Measurements from ENCODE around the gene PRRC1. TPM values are rescaled to one million over a fixed set of nuclear protein-coding genes. Genes with fewer than 3 reads are reported as not detected.

PRRC1 gene
- total and polyA plus RNA-seq, 2 experiments from 2014 or later, result 64.7 to 70.7 TPM

DNA sequence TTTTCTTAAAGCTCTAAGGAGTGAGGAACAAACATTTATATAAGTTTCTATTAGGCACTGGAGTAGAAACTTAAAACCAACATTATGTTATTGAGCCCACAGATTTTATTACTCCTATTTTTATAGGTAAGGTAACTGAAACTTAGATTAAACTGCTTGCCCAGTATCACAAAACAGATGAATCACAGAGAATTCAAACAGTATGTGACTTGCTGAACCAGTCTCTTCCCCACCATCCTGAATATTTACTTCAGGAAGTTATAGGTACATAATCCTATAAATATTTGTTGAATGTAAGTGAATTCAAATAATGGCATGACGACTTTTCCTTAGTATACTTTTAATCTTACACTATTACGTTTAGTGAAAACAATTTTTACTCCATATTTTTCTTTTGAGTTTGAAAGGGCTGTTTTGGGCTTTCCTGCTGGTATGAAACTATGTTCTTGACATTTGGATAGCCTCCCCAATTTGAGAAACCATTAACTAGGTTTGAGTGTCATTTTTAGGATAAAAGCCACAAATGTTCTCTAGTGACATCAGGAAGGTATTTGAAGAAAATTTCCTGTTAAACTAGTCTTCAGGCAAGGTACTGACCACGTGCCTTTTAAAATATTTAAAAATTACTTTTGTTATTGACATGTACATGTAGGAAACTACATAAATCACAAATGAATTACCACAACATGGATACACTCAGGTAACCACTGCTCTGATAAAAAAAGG, 39.3 kb downstream of the PRRC1 start:
- Histone ChIP-seq H2AFZ (no peak overlapping the region), H3K4me2 (no peak overlapping the region), H3F3A (replicated peaks; ENCODE audit: low read depth) (no peaks in the 10 kb centered on the region), H3K9me2 (ENCODE audit: insufficient read depth) (no peaks in the 10 kb centered on the region), H3K4me1 (ENCODE audit: insufficient read depth) (no peaks in the 10 kb centered on the region), H3K27ac (ENCODE audit: low read depth) (no peak overlapping the region), H3K79me2 (replicated peaks; ENCODE audit: insufficient read depth) (no peaks in the 10 kb centered on the region), H4K20me1 (replicated peaks; ENCODE audit: insufficient read depth) (no peaks in the 10 kb centered on the region), H3K4me3 (no peak overlapping the region), H3K36me3 (ENCODE audit: insufficient read depth) (peaks cover 7% of the 10 kb centered on the region), H3K27me3 (ENCODE audit: insufficient read depth) (no peaks in the 10 kb centered on the region)
- DNase-seq (ENCODE audit: low spot score) (no peak), ATAC-seq (no peak)
- no peaks in the 10 kb centered on the region for H3K27me3 Mint-ChIP-seq (ENCODE audit: insufficient read depth, low read depth, poor library complexity)
- TF ChIP-seq POLR2AphosphoS5 (IDR thresholded peaks at IDR 0.05; ENCODE audit: low read depth) (no peak), CREB1 (CRISPR knock-in tag; IDR thresholded peaks at IDR 0.05; ENCODE audit: low read depth) (no peak), JUNB (IDR thresholded peaks at IDR 0.05; ENCODE audit: unreplicated experiment) (no peak), ZNF331 (CRISPR knock-in tag; IDR thresholded peaks at IDR 0.05; ENCODE audit: low read depth) (no peak), NANOG (IDR thresholded peaks at IDR 0.05; ENCODE audit: borderline replicate concordance) (no peak), EZH2phosphoT487 (IDR thresholded peaks at IDR 0.05; ENCODE audit: unreplicated experiment) (no peak), ZNF114 (CRISPR knock-in tag; IDR thresholded peaks at IDR 0.05) (no peak)
- TF ChIP-seq, protein P1, sequence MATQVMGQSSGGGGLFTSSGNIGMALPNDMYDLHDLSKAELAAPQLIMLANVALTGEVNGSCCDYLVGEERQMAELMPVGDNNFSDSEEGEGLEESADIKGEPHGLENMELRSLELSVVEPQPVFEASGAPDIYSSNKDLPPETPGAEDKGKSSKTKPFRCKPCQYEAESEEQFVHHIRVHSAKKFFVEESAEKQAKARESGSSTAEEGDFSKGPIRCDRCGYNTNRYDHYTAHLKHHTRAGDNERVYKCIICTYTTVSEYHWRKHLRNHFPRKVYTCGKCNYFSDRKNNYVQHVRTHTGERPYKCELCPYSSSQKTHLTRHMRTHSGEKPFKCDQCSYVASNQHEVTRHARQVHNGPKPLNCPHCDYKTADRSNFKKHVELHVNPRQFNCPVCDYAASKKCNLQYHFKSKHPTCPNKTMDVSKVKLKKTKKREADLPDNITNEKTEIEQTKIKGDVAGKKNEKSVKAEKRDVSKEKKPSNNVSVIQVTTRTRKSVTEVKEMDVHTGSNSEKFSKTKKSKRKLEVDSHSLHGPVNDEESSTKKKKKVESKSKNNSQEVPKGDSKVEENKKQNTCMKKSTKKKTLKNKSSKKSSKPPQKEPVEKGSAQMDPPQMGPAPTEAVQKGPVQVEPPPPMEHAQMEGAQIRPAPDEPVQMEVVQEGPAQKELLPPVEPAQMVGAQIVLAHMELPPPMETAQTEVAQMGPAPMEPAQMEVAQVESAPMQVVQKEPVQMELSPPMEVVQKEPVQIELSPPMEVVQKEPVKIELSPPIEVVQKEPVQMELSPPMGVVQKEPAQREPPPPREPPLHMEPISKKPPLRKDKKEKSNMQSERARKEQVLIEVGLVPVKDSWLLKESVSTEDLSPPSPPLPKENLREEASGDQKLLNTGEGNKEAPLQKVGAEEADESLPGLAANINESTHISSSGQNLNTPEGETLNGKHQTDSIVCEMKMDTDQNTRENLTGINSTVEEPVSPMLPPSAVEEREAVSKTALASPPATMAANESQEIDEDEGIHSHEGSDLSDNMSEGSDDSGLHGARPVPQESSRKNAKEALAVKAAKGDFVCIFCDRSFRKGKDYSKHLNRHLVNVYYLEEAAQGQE (IDR thresholded peaks at IDR 0.05; ENCODE audit: unreplicated experiment), result no peak
- TF ChIP-seq, protein P2, sequence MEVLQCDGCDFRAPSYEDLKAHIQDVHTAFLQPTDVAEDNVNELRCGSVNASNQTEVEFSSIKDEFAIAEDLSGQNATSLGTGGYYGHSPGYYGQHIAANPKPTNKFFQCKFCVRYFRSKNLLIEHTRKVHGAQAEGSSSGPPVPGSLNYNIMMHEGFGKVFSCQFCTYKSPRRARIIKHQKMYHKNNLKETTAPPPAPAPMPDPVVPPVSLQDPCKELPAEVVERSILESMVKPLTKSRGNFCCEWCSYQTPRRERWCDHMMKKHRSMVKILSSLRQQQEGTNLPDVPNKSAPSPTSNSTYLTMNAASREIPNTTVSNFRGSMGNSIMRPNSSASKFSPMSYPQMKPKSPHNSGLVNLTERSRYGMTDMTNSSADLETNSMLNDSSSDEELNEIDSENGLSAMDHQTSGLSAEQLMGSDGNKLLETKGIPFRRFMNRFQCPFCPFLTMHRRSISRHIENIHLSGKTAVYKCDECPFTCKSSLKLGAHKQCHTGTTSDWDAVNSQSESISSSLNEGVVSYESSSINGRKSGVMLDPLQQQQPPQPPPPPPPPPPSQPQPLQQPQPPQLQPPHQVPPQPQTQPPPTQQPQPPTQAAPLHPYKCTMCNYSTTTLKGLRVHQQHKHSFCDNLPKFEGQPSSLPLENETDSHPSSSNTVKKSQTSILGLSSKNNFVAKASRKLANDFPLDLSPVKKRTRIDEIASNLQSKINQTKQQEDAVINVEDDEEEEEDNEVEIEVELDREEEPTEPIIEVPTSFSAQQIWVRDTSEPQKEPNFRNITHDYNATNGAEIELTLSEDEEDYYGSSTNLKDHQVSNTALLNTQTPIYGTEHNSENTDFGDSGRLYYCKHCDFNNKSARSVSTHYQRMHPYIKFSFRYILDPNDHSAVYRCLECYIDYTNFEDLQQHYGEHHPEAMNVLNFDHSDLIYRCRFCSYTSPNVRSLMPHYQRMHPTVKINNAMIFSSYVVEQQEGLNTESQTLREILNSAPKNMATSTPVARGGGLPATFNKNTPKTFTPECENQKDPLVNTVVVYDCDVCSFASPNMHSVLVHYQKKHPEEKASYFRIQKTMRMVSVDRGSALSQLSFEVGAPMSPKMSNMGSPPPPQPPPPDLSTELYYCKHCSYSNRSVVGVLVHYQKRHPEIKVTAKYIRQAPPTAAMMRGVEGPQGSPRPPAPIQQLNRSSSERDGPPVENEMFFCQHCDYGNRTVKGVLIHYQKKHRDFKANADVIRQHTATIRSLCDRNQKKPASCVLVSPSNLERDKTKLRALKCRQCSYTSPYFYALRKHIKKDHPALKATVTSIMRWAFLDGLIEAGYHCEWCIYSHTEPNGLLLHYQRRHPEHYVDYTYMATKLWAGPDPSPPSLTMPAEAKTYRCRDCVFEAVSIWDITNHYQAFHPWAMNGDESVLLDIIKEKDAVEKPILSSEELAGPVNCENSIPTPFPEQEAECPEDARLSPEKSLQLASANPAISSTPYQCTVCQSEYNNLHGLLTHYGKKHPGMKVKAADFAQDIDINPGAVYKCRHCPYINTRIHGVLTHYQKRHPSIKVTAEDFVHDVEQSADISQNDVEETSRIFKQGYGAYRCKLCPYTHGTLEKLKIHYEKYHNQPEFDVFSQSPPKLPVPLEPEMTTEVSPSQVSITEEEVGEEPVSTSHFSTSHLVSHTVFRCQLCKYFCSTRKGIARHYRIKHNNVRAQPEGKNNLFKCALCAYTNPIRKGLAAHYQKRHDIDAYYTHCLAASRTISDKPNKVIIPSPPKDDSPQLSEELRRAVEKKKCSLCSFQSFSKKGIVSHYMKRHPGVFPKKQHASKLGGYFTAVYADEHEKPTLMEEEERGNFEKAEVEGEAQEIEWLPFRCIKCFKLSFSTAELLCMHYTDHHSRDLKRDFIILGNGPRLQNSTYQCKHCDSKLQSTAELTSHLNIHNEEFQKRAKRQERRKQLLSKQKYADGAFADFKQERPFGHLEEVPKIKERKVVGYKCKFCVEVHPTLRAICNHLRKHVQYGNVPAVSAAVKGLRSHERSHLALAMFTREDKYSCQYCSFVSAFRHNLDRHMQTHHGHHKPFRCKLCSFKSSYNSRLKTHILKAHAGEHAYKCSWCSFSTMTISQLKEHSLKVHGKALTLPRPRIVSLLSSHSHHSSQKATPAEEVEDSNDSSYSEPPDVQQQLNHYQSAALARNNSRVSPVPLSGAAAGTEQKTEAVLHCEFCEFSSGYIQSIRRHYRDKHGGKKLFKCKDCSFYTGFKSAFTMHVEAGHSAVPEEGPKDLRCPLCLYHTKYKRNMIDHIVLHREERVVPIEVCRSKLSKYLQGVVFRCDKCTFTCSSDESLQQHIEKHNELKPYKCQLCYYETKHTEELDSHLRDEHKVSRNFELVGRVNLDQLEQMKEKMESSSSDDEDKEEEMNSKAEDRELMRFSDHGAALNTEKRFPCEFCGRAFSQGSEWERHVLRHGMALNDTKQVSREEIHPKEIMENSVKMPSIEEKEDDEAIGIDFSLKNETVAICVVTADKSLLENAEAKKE (CRISPR knock-in tag; IDR thresholded peaks at IDR 0.05), result no peak
- H3K27ac Mint-ChIP-seq, result no peak overlapping the region
- H3K4me1 Mint-ChIP-seq, result no peaks in the 10 kb centered on the region
- H3K9me3 Mint-ChIP-seq, result no peaks in the 10 kb centered on the region
- peaks cover 5% of the 10 kb centered on the region; the same call in 2 of the 3 replicates for H3K36me3 Mint-ChIP-seq (ENCODE audit: low read depth)
- no peak overlapping the region for H3K4me3 Mint-ChIP-seq
